Activated T-cell treated with anti-CD3 and anti-CD28 coated beads, Interleukin-2, amount 50 U/mL, for 72 hours (primary cell): ENCODE data around the gene PCNX2. TPM values are rescaled to one million over a fixed set of nuclear protein-coding genes. Genes with fewer than 3 reads are reported as not detected.

Experiments used
- ATAC-seq, 2 donors: fragments of 150-1000 bp; cut with Tn5 transposase; replicated peaks in 1 of 2; 2 replicates each; pipeline ENCODE4 v1.10.0; 2021; ENCODE audit warnings: moderate library complexity in 2 of 2, mild to moderate bottlenecking in 1 of 2
- DNase-seq, 2 donors: peaks; one replicate each; pipeline ENCODE4 v3.0.0; 2021 to 2022; ENCODE audit warnings: mixed read lengths in 1 of 2
- H3K27ac Mint-ChIP-seq: one replicate; pipeline ENCODE4 v1.8.0; 2022; ENCODE audit warnings: mild to moderate bottlenecking, moderate library complexity, mixed read lengths
- H3K27me3 Mint-ChIP-seq: one replicate; pipeline ENCODE4 v1.8.0; 2022; ENCODE audit warnings: low read depth, mixed read lengths
- H3K36me3 Mint-ChIP-seq, 2 donors: one replicate each; pipeline ENCODE4 v1.8.0; 2022; ENCODE audit warnings: mixed read lengths in 2 of 2, mild to moderate bottlenecking in 1 of 2; ENCODE audit not compliant: insufficient read depth in 2 of 2
- H3K4me1 Mint-ChIP-seq: one replicate; pipeline ENCODE4 v1.8.0; 2022; ENCODE audit warnings: low read depth, mixed read lengths
- H3K4me3 Mint-ChIP-seq, 2 donors: one replicate each; pipeline ENCODE4 v1.8.0; 2022; ENCODE audit warnings: mild to moderate bottlenecking in 2 of 2, mixed read lengths in 2 of 2, moderate library complexity in 2 of 2
- H3K9me3 Mint-ChIP-seq, 2 donors: one replicate each; pipeline ENCODE4 v1.8.0; 2022; ENCODE audit warnings: mixed read lengths in 2 of 2
- total RNA-seq, 2 donors: library from RNA; stranded (reverse); gene quantifications; one replicate each; pipeline ENCODE4 v1.2.3, GENCODE V29; 2022

The PCNX2 gene
- total RNA-seq, 2 donors from 2014 or later, result 26.2 to 28.6 TPM

- H3K36me3 Mint-ChIP-seq, result no peaks in the 10 kb centered on the region
- ATAC-seq, result no peak
- H3K27ac Mint-ChIP-seq, result no peak overlapping the region
Observed at GRCh38 chr1:232942413-232943294, 352.9 kb downstream of the PCNX2 start.

GRCh38 chr1:232940262-232940661 lies 355.3 kb downstream of the PCNX2 start:
- H3K9me3 Mint-ChIP-seq, result peaks cover 0 to 3% of the 10 kb centered on the region in 2 donors
- H3K27ac Mint-ChIP-seq, result no peak overlapping the region
- no peak overlapping the region for H3K4me3 Mint-ChIP-seq
- ATAC-seq, result no peak
- H3K36me3 Mint-ChIP-seq, result no peaks in the 10 kb centered on the region
- peaks cover 6% of the 10 kb centered on the region for H3K27me3 Mint-ChIP-seq
- peaks cover 19% of the 10 kb centered on the region for H3K4me1 Mint-ChIP-seq
- no peak for DNase-seq

More at GRCh38 chr1:232942413-232943294, 352.9 kb downstream of the PCNX2 start:
- Mint-ChIP-seq H3K27me3 (peaks cover 6% of the 10 kb centered on the region), H3K9me3 (peaks cover 0 to 3% of the 10 kb centered on the region in 2 donors), H3K4me3 (no peak overlapping the region), H3K4me1 (peaks cover 19% of the 10 kb centered on the region)
- no peak for DNase-seq

- ATAC-seq (no peak), DNase-seq (no peak)
- Mint-ChIP-seq H3K36me3 (no peaks in the 10 kb centered on the region), H3K4me1 (peaks cover 16% of the 10 kb centered on the region), H3K4me3 (no peak overlapping the region), H3K27ac (no peak overlapping the region), H3K9me3 (peaks cover 0 to 3% of the 10 kb centered on the region in 2 donors), H3K27me3 (peaks cover 6% of the 10 kb centered on the region)
Observed at GRCh38 chr1:232939748-232940147, 355.8 kb downstream of the PCNX2 start.

GRCh38 chr1:232938926-232939325 lies 356.6 kb downstream of the PCNX2 start:
- DNase-seq (no peak), ATAC-seq (no peak)
- H3K27me3 Mint-ChIP-seq, result peaks cover 6% of the 10 kb centered on the region
- no peak overlapping the region for H3K27ac Mint-ChIP-seq
- H3K36me3 Mint-ChIP-seq, result no peaks in the 10 kb centered on the region
- H3K4me1 Mint-ChIP-seq, result peaks cover 8% of the 10 kb centered on the region
- no peak overlapping the region for H3K4me3 Mint-ChIP-seq
- peaks cover 0 to 3% of the 10 kb centered on the region in 2 donors for H3K9me3 Mint-ChIP-seq

GRCh38 chr1:232937741-232938375 lies 357.7 kb downstream of the PCNX2 start:
- H3K4me3 Mint-ChIP-seq, result no peak overlapping the region
- no peaks in the 10 kb centered on the region for H3K4me1 Mint-ChIP-seq
- peaks cover 6% of the 10 kb centered on the region for H3K27me3 Mint-ChIP-seq
- DNase-seq (no peak), ATAC-seq (no peak)
- no peaks in the 10 kb centered on the region for H3K36me3 Mint-ChIP-seq
- no peak overlapping the region for H3K27ac Mint-ChIP-seq
- peaks cover 0 to 3% of the 10 kb centered on the region in 2 donors for H3K9me3 Mint-ChIP-seq

- peaks cover 6% of the 10 kb centered on the region for H3K27me3 Mint-ChIP-seq
- H3K4me3 Mint-ChIP-seq, result no peak overlapping the region
- ATAC-seq (no peak), DNase-seq (no peak)
- H3K9me3 Mint-ChIP-seq, result peaks cover 0 to 3% of the 10 kb centered on the region in 2 donors
- H3K36me3 Mint-ChIP-seq, result no peaks in the 10 kb centered on the region
- H3K27ac Mint-ChIP-seq, result no peak overlapping the region
- H3K4me1 Mint-ChIP-seq, result no peaks in the 10 kb centered on the region
Observed at GRCh38 chr1:232936941-232937340, 358.6 kb downstream of the PCNX2 start.

Other genes starting within 250 kb of the PCNX2 start
- 1 to 10 TPM; 1.8 to 2.7 TPM for gene MAP3K21, start 32.0 kb upstream of the PCNX2 start, total RNA-seq